ENCODE data around the gene NOTCH1. TPM values are rescaled to one million over a fixed set of nuclear protein-coding genes. Genes with fewer than 3 reads are reported as not detected.

Gene NOTCH1
- total RNA-seq, 4 donors from 2014 or later, result 31.1 to 72.1 (median 44.0) TPM

- no peak for TF ChIP-seq EP300 (IDR thresholded peaks at IDR 0.05)
- WGBS, 2 donors (ENCODE audit: low coverage in 1 of 2), result 60% methylated on average over 1 of the region's 46 CpGs; no CpG with 5 or more reads in 1 of the 2 donors
Measured at GRCh38 chr9:136499071-136499934, 46.5 kb downstream of the NOTCH1 start.

DNA sequence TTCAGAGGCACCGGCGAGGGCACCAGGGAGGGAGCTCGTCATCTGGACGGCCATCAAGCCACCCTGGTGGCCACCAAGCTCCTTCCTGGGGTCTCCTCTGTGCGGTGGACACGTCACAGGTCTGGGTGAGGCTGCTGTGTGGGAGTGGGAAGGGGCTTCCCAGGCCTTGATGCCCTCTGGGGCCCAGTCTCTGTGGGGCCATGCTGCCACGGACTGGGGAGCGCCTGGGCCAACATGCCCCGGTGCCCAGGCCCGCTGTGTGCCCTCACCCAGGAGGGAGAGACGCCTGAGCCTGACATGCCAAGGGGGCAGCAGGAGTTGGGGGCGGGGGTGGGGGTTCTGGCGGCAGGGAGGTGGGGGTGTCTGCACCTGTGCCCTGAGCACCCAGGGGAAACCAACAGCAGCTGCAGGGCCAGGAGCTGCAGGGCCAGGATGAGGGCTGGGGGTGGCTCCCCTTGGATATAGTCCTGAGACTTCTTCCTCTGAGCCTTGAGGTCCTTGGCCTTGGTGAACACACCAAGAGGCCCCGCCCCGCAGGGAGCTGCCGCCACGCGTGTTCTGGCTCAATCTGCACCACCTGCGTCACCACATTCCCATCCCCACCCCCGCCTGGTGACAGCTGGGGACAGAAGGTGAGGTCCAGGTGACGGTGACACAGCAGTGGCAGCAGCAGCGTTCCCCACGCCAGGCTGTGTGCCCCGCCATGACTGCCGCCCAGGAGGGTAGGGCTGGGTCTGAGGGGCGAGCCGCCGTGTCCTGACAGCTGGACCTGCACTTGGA lies 47.7 kb downstream of the NOTCH1 start:
- Histone ChIP-seq H3K27me3 (no peaks in the 10 kb centered on the region), H3K9me3 (no peaks in the 10 kb centered on the region), H3K4me3 (no peak overlapping the region), H3K36me3 (peaks cover 0 to 87% of the 10 kb centered on the region in 2 donors), H3K4me1 (peaks cover 0 to 29% (median 15%) of the 10 kb centered on the region in 3 donors), H3K27ac (no peak overlapping the region)
- no peak for ATAC-seq
- 60% methylated on average over 1 of the region's 28 CpGs; no CpG with 5 or more reads in 1 of the 2 donors for WGBS, 2 donors (ENCODE audit: low coverage in 1 of 2)
- TF ChIP-seq EP300 (IDR thresholded peaks at IDR 0.05), result no peak

More at GRCh38 chr9:136499071-136499934, 46.5 kb downstream of the NOTCH1 start:
- Histone ChIP-seq H3K9me3 (no peaks in the 10 kb centered on the region), H3K4me3 (no peak overlapping the region), H3K4me1 (peaks cover 0 to 17% (median 7%) of the 10 kb centered on the region in 3 donors), H3K27ac (no peak overlapping the region), H3K27me3 (no peaks in the 10 kb centered on the region), H3K36me3 (peaks cover 0 to 99% of the 10 kb centered on the region in 2 donors)
- no peak for ATAC-seq

- ATAC-seq, result no peak
- TF ChIP-seq POLR2AphosphoS5 (IDR thresholded peaks at IDR 0.05) (no peak), CTCF (IDR thresholded peaks at IDR 0.05) (no peak), EP300 (IDR thresholded peaks at IDR 0.05) (no peak), POLR2A (IDR thresholded peaks at IDR 0.05) (no peak)
- Histone ChIP-seq H3K27ac (no peak overlapping the region), H3K27me3 (no peaks in the 10 kb centered on the region), H3K36me3 (peaks cover 0 to 76% of the 10 kb centered on the region in 2 donors), H3K4me3 (no peak overlapping the region), H3K4me1 (peaks cover 0 to 36% (median 15%) of the 10 kb centered on the region in 3 donors), H3K9me3 (no peaks in the 10 kb centered on the region)
- WGBS, 2 donors (ENCODE audit: low coverage in 1 of 2), result 96% methylated on average over 5 of the region's 56 CpGs; no CpG with 5 or more reads in 1 of the 2 donors
Measured at GRCh38 chr9:136496801-136497620, 48.8 kb downstream of the NOTCH1 start.

GRCh38 chr9:136496181-136496580 lies 49.7 kb downstream of the NOTCH1 start:
- no peak overlapping the region for H3K27ac ChIP-seq
- no peak overlapping the region for H3K4me3 ChIP-seq
- WGBS, 2 donors (ENCODE audit: low coverage in 1 of 2), result 84% methylated on average over 7 of the region's 18 CpGs; no CpG with 5 or more reads in 1 of the 2 donors
- no peak for TF ChIP-seq POLR2AphosphoS5 (IDR thresholded peaks at IDR 0.05)
- TF ChIP-seq EP300 (IDR thresholded peaks at IDR 0.05), result no peak
- TF ChIP-seq CTCF (IDR thresholded peaks at IDR 0.05), result no peak
- no peak for TF ChIP-seq POLR2A (IDR thresholded peaks at IDR 0.05)
- no peaks in the 10 kb centered on the region for H3K9me3 ChIP-seq
- peaks cover 0 to 68% of the 10 kb centered on the region in 2 donors for H3K36me3 ChIP-seq
- H3K27me3 ChIP-seq, result no peaks in the 10 kb centered on the region
- peak; percentile 9 for ATAC-seq
- peaks cover 0 to 36% (median 15%) of the 10 kb centered on the region in 3 donors for H3K4me1 ChIP-seq

GRCh38 chr9:136495238-136495800 lies 50.5 kb downstream of the NOTCH1 start:
- Histone ChIP-seq H3K27me3 (no peaks in the 10 kb centered on the region), H3K27ac (peak overlapping the region in 1 of 4 donors; percentile 51), H3K9me3 (no peaks in the 10 kb centered on the region), H3K4me1 (peaks cover 0 to 36% (median 15%) of the 10 kb centered on the region in 3 donors), H3K4me3 (no peak overlapping the region), H3K36me3 (peaks cover 0 to 59% of the 10 kb centered on the region in 2 donors)
- 68 to 82% methylated on average over 9 to 16 of the region's 17 CpGs for WGBS, 2 donors (ENCODE audit: low coverage in 1 of 2)
- no peak for ATAC-seq
- TF ChIP-seq EP300 (IDR thresholded peaks at IDR 0.05) (no peak), POLR2AphosphoS5 (IDR thresholded peaks at IDR 0.05) (no peak), POLR2A (IDR thresholded peaks at IDR 0.05) (no peak), CTCF (IDR thresholded peaks at IDR 0.05) (no peak)

Measured in gastroesophageal sphincter (tissue), 4 donors.